Cardiac muscle cell (in vitro differentiated cells and primary cell): ENCODE measurements around the gene RASA3. TPM values are rescaled to one million over a fixed set of nuclear protein-coding genes. Genes with fewer than 3 reads are reported as not detected.

Source experiments
- DNase-seq, 2 donors: peaks; one replicate each; pipeline versions ENCODE4 v3.0.0 to v3.0.0-alpha.2; 2010 to 2017; ENCODE audit warnings: low read depth in 1 of 2, low spot score in 1 of 2
- H3K27ac ChIP-seq: fragments of 200-600 bp; sonication (generic); 2 replicates; pipeline ENCODE4 v1.5.1; 2016
- H3K27me3 ChIP-seq: fragments of 200-600 bp; sonication (generic); 2 replicates; pipeline ENCODE4 v1.6.0; 2016; ENCODE audit warnings: control low read depth
- H3K36me3 ChIP-seq: fragments of 200-600 bp; sonication (generic); 2 replicates; pipeline ENCODE4 v1.5.1; 2016; ENCODE audit warnings: control low read depth
- H3K4me1 ChIP-seq: fragments of 200-600 bp; sonication (generic); 2 replicates; pipeline ENCODE4 v1.8.1; 2017; ENCODE audit warnings: low read depth, mild to moderate bottlenecking, mixed run types
- H3K4me3 ChIP-seq: fragments of 200-600 bp; sonication (generic); 2 replicates; pipeline ENCODE4 v1.5.1; 2016; ENCODE audit warnings: mild to moderate bottlenecking
- H3K9me3 ChIP-seq: fragments of 200-600 bp; sonication (generic); 2 replicates; pipeline ENCODE4 v1.5.1; 2017; ENCODE audit warnings: low read depth, mild to moderate bottlenecking, control low read depth
- CTCF ChIP-seq: IDR thresholded peaks from 2 replicates; pipeline ENCODE4 v1.5.1; 2012; ENCODE audit warnings: low read depth, mild to moderate bottlenecking, low read length
- polyA plus RNA-seq: library from polyadenylated mRNA; unstranded; fragments of >200 nt; fragmentation: Nextera tagmentation; extraction: Ambion mirVana; gene quantifications from 2 replicates; pipeline ENCODE4 v1.2.1, GENCODE V29; 2016
- total RNA-seq: library from RNA; depleted of rRNA; stranded (reverse); fragments of >200 nt; gene quantifications from 2 replicates; pipeline ENCODE4 v1.2.3, GENCODE V29; 2016

The RASA3 gene
- total and polyA plus RNA-seq, 2 experiments from 2014 or later = 14.0 to 26.0 TPM

- Histone ChIP-seq H3K4me1 (no peaks in the 10 kb centered on the region), H3K27ac (no peak overlapping the region), H3K9me3 (no peaks in the 10 kb centered on the region), H3K36me3 (no peaks in the 10 kb centered on the region), H3K4me3 (no peak overlapping the region), H3K27me3 (no peaks in the 10 kb centered on the region)
- no peak for DNase-seq
- TF ChIP-seq CTCF = no peak
Observed at GRCh38 chr13:113955235-113955634, 177.2 kb downstream of the RASA3 start.

GRCh38 chr13:113954046-113954835, 178.2 kb downstream of the RASA3 start:
- no peaks in the 10 kb centered on the region for H3K27me3 ChIP-seq
- H3K4me3 ChIP-seq = no peak overlapping the region
- no peaks in the 10 kb centered on the region for H3K36me3 ChIP-seq
- no peak for DNase-seq
- H3K4me1 ChIP-seq = no peaks in the 10 kb centered on the region
- no peaks in the 10 kb centered on the region for H3K9me3 ChIP-seq
- no peak for TF ChIP-seq CTCF
- H3K27ac ChIP-seq = no peak overlapping the region

DNA sequence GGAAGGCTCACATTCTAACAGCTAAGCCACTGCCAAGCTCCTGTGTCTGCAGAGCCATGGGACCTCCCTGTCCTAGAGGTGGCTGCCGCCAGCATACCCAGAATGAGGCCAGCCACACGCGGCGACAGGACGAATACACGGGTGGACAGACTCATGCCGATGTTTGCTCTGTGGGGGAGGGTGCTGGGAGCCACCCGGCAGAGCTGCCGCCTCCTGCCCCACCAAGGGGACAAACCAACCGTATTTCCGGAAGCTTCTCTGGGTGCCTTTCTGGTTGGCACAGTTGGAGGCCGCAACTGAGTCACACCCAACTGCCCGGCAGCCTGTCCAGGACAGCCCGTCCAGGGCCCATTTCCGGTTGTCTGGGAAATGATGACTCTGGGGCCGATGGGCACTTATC, 178.9 kb downstream of the RASA3 start:
- H3K27me3 ChIP-seq = no peaks in the 10 kb centered on the region
- H3K4me1 ChIP-seq = no peaks in the 10 kb centered on the region
- no peak overlapping the region for H3K4me3 ChIP-seq
- no peaks in the 10 kb centered on the region for H3K36me3 ChIP-seq
- no peaks in the 10 kb centered on the region for H3K9me3 ChIP-seq
- DNase-seq = no peak
- no peak for TF ChIP-seq CTCF
- H3K27ac ChIP-seq = no peak overlapping the region

GRCh38 chr13:113952983-113953520, 179.4 kb downstream of the RASA3 start:
- TF ChIP-seq CTCF = no peak
- H3K4me1 ChIP-seq = no peaks in the 10 kb centered on the region
- H3K27me3 ChIP-seq = no peaks in the 10 kb centered on the region
- H3K36me3 ChIP-seq = no peaks in the 10 kb centered on the region
- no peak overlapping the region for H3K27ac ChIP-seq
- DNase-seq = no peak
- no peaks in the 10 kb centered on the region for H3K9me3 ChIP-seq
- H3K4me3 ChIP-seq = no peak overlapping the region

- Histone ChIP-seq H3K27ac (no peak overlapping the region), H3K9me3 (no peaks in the 10 kb centered on the region), H3K27me3 (no peaks in the 10 kb centered on the region), H3K36me3 (no peaks in the 10 kb centered on the region), H3K4me1 (no peaks in the 10 kb centered on the region), H3K4me3 (no peak overlapping the region)
- no peak for DNase-seq
- no peak for TF ChIP-seq CTCF
Observed at GRCh38 chr13:113952151-113952982, 180.1 kb downstream of the RASA3 start.
